Measurements from ENCODE around the gene BFAR.
"Not testable (repeated sequence)": the region's sequence is repeated elsewhere in the genome, so short reads cannot be mapped to it uniquely, and the experiment has no call there.

- not testable (repeated sequence) for TF ChIP-seq NFIC (IDR thresholded peaks at IDR 0.05; ENCODE audit: borderline replicate concordance); EP300 (IDR thresholded peaks at IDR 0.05; ENCODE audit: borderline replicate concordance in 1 of 2, low read depth in 1 of 2, low read length in 1 of 2)
- TF ChIP-seq, protein P1, sequence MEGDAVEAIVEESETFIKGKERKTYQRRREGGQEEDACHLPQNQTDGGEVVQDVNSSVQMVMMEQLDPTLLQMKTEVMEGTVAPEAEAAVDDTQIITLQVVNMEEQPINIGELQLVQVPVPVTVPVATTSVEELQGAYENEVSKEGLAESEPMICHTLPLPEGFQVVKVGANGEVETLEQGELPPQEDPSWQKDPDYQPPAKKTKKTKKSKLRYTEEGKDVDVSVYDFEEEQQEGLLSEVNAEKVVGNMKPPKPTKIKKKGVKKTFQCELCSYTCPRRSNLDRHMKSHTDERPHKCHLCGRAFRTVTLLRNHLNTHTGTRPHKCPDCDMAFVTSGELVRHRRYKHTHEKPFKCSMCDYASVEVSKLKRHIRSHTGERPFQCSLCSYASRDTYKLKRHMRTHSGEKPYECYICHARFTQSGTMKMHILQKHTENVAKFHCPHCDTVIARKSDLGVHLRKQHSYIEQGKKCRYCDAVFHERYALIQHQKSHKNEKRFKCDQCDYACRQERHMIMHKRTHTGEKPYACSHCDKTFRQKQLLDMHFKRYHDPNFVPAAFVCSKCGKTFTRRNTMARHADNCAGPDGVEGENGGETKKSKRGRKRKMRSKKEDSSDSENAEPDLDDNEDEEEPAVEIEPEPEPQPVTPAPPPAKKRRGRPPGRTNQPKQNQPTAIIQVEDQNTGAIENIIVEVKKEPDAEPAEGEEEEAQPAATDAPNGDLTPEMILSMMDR (IDR thresholded peaks at IDR 0.05), result not testable (repeated sequence)
These were observed 69.1 kb downstream of the BFAR start for GRCh38 chr16:14701859-14702258.
